HL-60/S4 treated with phorbol 12-myristate 13-acetate at 8.2 ng/mL for 4 days and 3 days (cell line): ENCODE results near the gene PER1.

ENCODE experiments used
- in situ Hi-C: fragments of 300-500 bp; cut with MboI; formaldehyde crosslinking; loops from 2 replicates; pipeline ENCODE4 v1.15.0; 2022; ENCODE audit warnings: low sequenced_read_pairs

PER1 gene

DNA sequence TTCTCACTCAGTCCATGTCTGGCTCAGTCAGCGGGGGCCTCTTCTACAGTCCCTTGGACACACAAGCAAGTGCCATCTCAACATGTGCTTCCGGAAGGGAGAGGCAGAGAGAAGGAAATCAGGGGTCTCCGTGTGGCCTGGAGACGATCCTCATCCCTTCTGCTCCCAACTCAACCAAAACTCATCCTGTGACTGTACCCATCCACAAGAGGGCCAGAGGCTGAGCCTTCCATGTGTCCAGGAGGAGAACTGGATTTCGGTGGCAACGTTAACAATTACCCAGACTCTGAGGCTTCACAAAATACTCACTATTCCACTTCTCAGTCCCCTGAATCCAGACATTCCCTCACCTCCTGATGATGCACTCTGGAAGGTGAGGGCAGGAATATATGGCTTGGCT, 56.8 kb downstream of the PER1 start:
- in situ Hi-C loops = no loop called here

DNA sequence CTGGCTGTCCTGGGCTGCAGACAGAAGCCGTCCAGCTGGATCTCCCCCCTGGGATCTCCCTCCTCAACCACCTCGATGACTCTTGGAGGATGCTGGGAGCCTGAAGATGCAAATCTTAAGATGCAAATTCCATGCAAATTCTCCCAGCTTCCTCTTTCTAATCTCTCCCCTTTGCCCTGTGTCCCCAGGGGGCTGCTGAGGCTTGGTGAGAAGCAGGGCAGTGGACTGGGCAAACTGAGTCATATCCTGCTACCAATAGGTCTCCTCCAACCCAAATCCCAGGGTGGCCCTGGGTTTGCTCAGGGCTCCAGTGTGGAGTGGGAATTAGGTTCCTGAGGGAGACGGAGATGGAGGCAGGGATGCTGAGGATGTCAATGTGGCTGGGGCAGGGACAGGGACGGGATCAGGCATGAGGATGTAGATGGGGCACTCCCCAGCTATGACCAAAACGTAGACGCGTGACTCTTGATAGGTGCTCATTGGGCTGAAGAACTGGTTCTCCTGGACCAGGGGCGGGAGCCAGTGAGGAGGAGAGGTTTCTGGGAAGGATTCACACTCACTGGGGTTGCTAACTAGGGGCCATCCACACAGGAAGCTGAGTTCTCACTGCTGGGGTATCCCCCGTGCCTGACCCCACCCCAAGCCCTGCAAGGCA, 61.0 kb downstream of the PER1 start:
- in situ Hi-C loops = no loop called here
